GM19240 (cell line): ENCODE data around the gene HMGXB4.
A peak's percentile ranks its signal among the peaks of the same experiment; 100 is the strongest.

Experiments
- DNase-seq: peaks from one replicate; pipeline ENCODE4 v3.0.0; 2011; ENCODE audit warnings: low spot score; ENCODE audit not compliant: insufficient read length

Gene HMGXB4

GRCh38 chr22:35258191-35258988, 1.1 kb downstream of the HMGXB4 start:
- no peak for DNase-seq

- no peak for DNase-seq
Measured at GRCh38 chr22:35264986-35265385, 7.7 kb downstream of the HMGXB4 start.

GRCh38 chr22:35266277-35266676, 9.0 kb downstream of the HMGXB4 start:
- DNase-seq: no peak

GRCh38 chr22:35269630-35270029, 12.3 kb downstream of the HMGXB4 start:
- DNase-seq: no peak

- DNase-seq: no peak
Measured at GRCh38 chr22:35274154-35274871, 17.0 kb downstream of the HMGXB4 start.

- DNase-seq: no peak
Measured at GRCh38 chr22:35275580-35275979, 18.3 kb downstream of the HMGXB4 start.

GRCh38 chr22:35276019-35276418, 18.7 kb downstream of the HMGXB4 start:
- DNase-seq: no peak

- DNase-seq: no peak
Measured at GRCh38 chr22:35288116-35288515, 30.8 kb downstream of the HMGXB4 start.

GRCh38 chr22:35292786-35293185, 35.5 kb downstream of the HMGXB4 start:
- DNase-seq: no peak

GRCh38 chr22:35296051-35296450, 38.8 kb downstream of the HMGXB4 start:
- DNase-seq: no peak

GRCh38 chr22:35299217-35299672, 42.0 kb downstream of the HMGXB4 start:
- no peak for DNase-seq

GRCh38 chr22:35299673-35300499, 42.6 kb downstream of the HMGXB4 start, which contains the start of gene TOM1:
Gene TOM1, plus strand, starts transcription at chr22:35299894. Its CDS starts 35 bp downstream, at chr22:35299929.
- DNase-seq: peak; percentile 91

- no peak for DNase-seq
Measured at GRCh38 chr22:35301372-35301874, 44.1 kb downstream of the HMGXB4 start.

GRCh38 chr22:35303029-35303624, 45.8 kb downstream of the HMGXB4 start:
- DNase-seq: no peak

GRCh38 chr22:35305525-35306070, 48.3 kb downstream of the HMGXB4 start:
- DNase-seq: no peak

- no peak for DNase-seq
Measured at GRCh38 chr22:35306350-35306967, 49.2 kb downstream of the HMGXB4 start.

GRCh38 chr22:35307372-35307771, 50.1 kb downstream of the HMGXB4 start:
- no peak for DNase-seq

- no peak for DNase-seq
Measured at GRCh38 chr22:35307892-35308291, 50.6 kb downstream of the HMGXB4 start.

- no peak for DNase-seq
Measured at GRCh38 chr22:35308480-35309021, 51.3 kb downstream of the HMGXB4 start.
